ENCODE measurements around the gene KRTAP10-6. TPM values are rescaled to one million over a fixed set of nuclear protein-coding genes. Genes with fewer than 3 reads are reported as not detected.

The KRTAP10-6 gene
- total and polyA plus RNA-seq, 2 of the 8 experiments (the other 6 are each of a cell fraction or from before 2014, with no cell fraction given), result 0.12 TPM; not detected in 1

DNA sequence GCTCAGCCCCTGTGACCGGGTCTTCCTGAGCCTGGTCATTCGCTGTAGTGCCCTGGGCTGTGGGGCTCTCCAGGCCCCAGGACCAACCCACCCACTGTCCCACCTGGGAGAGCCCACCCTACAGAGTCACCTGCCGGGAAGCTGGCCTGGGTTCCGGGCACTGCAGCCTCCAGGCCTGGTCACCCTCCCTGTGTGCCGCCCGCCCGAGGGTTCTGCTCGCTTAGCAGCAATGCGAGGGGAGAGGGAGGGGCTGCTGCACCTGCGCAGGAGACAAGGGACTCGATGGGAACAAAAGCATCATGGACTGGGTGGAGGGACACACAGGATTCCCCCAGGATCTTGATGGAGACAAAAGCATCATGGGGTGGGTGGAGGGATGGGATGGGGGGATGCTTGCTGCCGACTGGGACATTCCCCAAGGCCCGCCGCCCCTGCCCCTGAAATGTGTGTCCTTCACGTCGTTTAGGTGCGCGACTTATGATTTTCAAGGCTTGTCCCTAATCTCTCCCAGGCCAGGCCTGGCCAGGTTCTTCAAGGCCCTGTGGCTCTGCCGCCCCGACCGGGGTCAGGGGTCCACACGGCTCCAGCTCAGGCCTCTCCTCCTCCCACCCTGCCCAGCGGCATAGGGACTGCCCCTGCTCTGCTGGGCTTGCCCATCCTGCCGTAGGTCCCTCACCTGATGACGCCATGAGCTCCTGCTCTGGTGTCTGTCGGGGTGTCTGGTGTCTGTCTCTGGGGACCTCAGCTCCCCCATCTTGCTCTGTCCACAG, 21.3 kb upstream of the KRTAP10-6 start (continued):
- TF ChIP-seq NANOG (IDR thresholded peaks at IDR 0.05; ENCODE audit: insufficient read depth, low read depth, low read length, poor library complexity, severe bottlenecking), result no peak
- TF ChIP-seq SIRT6 (IDR thresholded peaks at IDR 0.05; ENCODE audit: low read length), result no peak
- no peak for TF ChIP-seq RAD21 (IDR thresholded peaks at IDR 0.05 in 1 of 2, conservative IDR thresholded peaks at IDR 0.05 in 1 of 2; ENCODE audit: low read depth in 2 of 2, low read length in 2 of 2)
- no peak for TF ChIP-seq CBX8 (IDR thresholded peaks at IDR 0.05; ENCODE audit: borderline replicate concordance, low read depth, low read length)
- no peak for TF ChIP-seq PHF8 (conservative IDR thresholded peaks at IDR 0.05; ENCODE audit: low read depth, low read length)
- no peak for TF ChIP-seq ASH2L (IDR thresholded peaks at IDR 0.05; ENCODE audit: low read length)
- TF ChIP-seq KDM4A (IDR thresholded peaks at IDR 0.05; ENCODE audit: low read depth, low read length, severe bottlenecking), result no peak
